Measurements from ENCODE around the gene CSNK2B. TPM values are rescaled to one million over a fixed set of nuclear protein-coding genes. Genes with fewer than 3 reads are reported as not detected.

Gene CSNK2B
- total and polyA plus RNA-seq, 9 of the 15 experiments (the other 6 are each of a cell fraction or from before 2014, with no cell fraction given) = 120 to 1,126 (median 529) TPM

GRCh38 chr6:31659649-31660380 is 6.1 kb upstream of the CSNK2B start (continued):
- TF ChIP-seq GATAD2A (IDR thresholded peaks at IDR 0.05) (no peak), NCOR1 (IDR thresholded peaks at IDR 0.05) (no peak), SMAD2 (IDR thresholded peaks at IDR 0.05; ENCODE audit: low read depth, low read length) (no peak), E2F5 (CRISPR knock-in tag; IDR thresholded peaks at IDR 0.05) (no peak), FOSL1 (tag; conservative IDR thresholded peaks at IDR 0.05) (no peak), PML (IDR thresholded peaks at IDR 0.05; ENCODE audit: low read length) (no peak), EZH2 (IDR thresholded peaks at IDR 0.05; ENCODE audit: borderline replicate concordance, low read depth, low read length) (no peak), BRD4 (IDR thresholded peaks at IDR 0.05) (no peak; the same call in 1 of the 2 replicates), SPI1 (IDR thresholded peaks at IDR 0.05; ENCODE audit: borderline replicate concordance, low read depth, low read length) (peak; percentile 92), KLF13 (tag; IDR thresholded peaks at IDR 0.05; ENCODE audit: borderline replicate concordance, low read depth) (no peak), COPS2 (conservative IDR thresholded peaks at IDR 0.05) (no peak), NCOA4 (IDR thresholded peaks at IDR 0.05; ENCODE audit: partially characterized antibody) (no peak), ZFP36 (IDR thresholded peaks at IDR 0.05; ENCODE audit: low read depth, low read length, partially characterized antibody) (no peak), HCFC1 (IDR thresholded peaks at IDR 0.05; ENCODE audit: low read depth, low read length) (peak; percentile 22; the same call in 1 of the 2 replicates), CCAR2 (IDR thresholded peaks at IDR 0.05; ENCODE audit: low read depth, low read length) (no peak), TAL1 (IDR thresholded peaks at IDR 0.05) (no peak), TARDBP (IDR thresholded peaks at IDR 0.05) (no peak), U2AF2 (optimal IDR thresholded peaks at IDR 0.05; ENCODE audit: low read depth, low read length) (no peak), RBBP5 (IDR thresholded peaks at IDR 0.05; ENCODE audit: borderline replicate concordance, insufficient read depth, low read length, poor library complexity, severe bottlenecking) (no peak), BCL6 (CRISPR knock-in tag; IDR thresholded peaks at IDR 0.05) (no peak), HNRNPH1 (optimal IDR thresholded peaks at IDR 0.05; ENCODE audit: low read depth, low read length) (no peak), TCF3 (CRISPR knock-in tag; IDR thresholded peaks at IDR 0.05) (no peak), KDM4B (IDR thresholded peaks at IDR 0.05; ENCODE audit: borderline replicate concordance in 2 of 2, low read depth in 1 of 2) (no peak), TAF15 (IDR thresholded peaks at IDR 0.05; ENCODE audit: low read depth, low read length) (no peak), PHTF2 (CRISPR knock-in tag; IDR thresholded peaks at IDR 0.05) (no peak), BHLHE40 (IDR thresholded peaks at IDR 0.05; ENCODE audit: low read length) (no peak)
- TF ChIP-seq, protein P1, sequence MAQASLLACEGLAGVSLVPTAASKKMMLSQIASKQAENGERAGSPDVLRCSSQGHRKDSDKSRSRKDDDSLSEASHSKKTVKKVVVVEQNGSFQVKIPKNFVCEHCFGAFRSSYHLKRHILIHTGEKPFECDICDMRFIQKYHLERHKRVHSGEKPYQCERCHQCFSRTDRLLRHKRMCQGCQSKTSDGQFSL (CRISPR knock-in tag; IDR thresholded peaks at IDR 0.05) = no peak; the same call in none of the 2 replicates
- TF ChIP-seq, protein P1 (tag; IDR thresholded peaks at IDR 0.05) = no peak; a peak in 1 of 4 replicates
- TF ChIP-seq, protein P2, sequence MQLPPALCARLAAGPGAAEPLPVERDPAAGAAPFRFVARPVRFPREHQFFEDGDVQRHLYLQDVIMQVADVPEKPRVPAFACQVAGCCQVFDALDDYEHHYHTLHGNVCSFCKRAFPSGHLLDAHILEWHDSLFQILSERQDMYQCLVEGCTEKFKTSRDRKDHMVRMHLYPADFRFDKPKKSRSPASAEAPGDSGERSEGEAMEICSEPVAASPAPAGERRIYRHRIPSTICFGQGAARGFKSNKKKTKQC (CRISPR knock-in tag; IDR thresholded peaks at IDR 0.05) = no peak
